HepG2 (cell line): ENCODE measurements around the gene CTXN1. TPM values are rescaled to one million over a fixed set of nuclear protein-coding genes. Genes with fewer than 3 reads are reported as not detected.
A peak's percentile ranks its signal among the peaks of the same experiment; 100 is the strongest.

Experiments
- AKNA ChIP-seq: sonication (generic); formaldehyde crosslinking; IDR thresholded peaks from 2 replicates; pipeline ENCODE4 v1.4.0; 2020; ENCODE audit warnings: missing genetic modification reagents, borderline replicate concordance
- CSRNP1 ChIP-seq: sonication (generic); formaldehyde crosslinking; IDR thresholded peaks from 2 replicates; pipeline ENCODE4 v1.8.1; 2023; ENCODE audit warnings: mild to moderate bottlenecking, missing genetic modification reagents
- FIP1L1 ChIP-seq: fragments of 200-400 bp; formaldehyde crosslinking; IDR thresholded peaks from 2 replicates; pipeline ENCODE4 v1.6.1; 2018; ENCODE audit warnings: low read depth, mild to moderate bottlenecking, low read length, moderate library complexity, borderline replicate concordance; ENCODE audit not compliant: insufficient read depth
- FOXC1 ChIP-seq: sonication (generic); formaldehyde crosslinking; IDR thresholded peaks from 2 replicates; pipeline ENCODE4 v1.8.0; 2022; ENCODE audit warnings: mild to moderate bottlenecking, missing genetic modification reagents, borderline replicate concordance
- ISX ChIP-seq: sonication (generic); formaldehyde crosslinking; conservative IDR thresholded peaks from 2 replicates; pipeline ENCODE4 v1.5.0; 2020; ENCODE audit warnings: missing genetic modification reagents
- KIAA2018 ChIP-seq: sonication (generic); formaldehyde crosslinking; IDR thresholded peaks from 2 replicates; pipeline ENCODE4 v1.5.0; 2020; ENCODE audit warnings: mild to moderate bottlenecking, missing genetic modification reagents, borderline replicate concordance
- NFE2L2 ChIP-seq: fragments of 150-350 bp; IDR thresholded peaks from 2 replicates; pipeline ENCODE4 v1.6.1; 2014; ENCODE audit warnings: low read length
- PLSCR1 ChIP-seq: sonication (generic); formaldehyde crosslinking; IDR thresholded peaks from 2 replicates; pipeline ENCODE4 v1.5.0; 2020; ENCODE audit warnings: missing genetic modification reagents, mild to moderate bottlenecking, borderline replicate concordance
- SAP130 ChIP-seq: IDR thresholded peaks from 2 replicates; pipeline ENCODE4 v1.6.1; 2016; ENCODE audit warnings: low read depth
- ZNF205 ChIP-seq: IDR thresholded peaks from 2 replicates; pipeline ENCODE4 v1.6.1; 2018; ENCODE audit warnings: missing biosample characterization, missing genetic modification reagents
- ZNF335 ChIP-seq: sonication (generic); formaldehyde crosslinking; IDR thresholded peaks from 2 replicates; pipeline ENCODE4 v1.4.0; 2020; ENCODE audit warnings: missing genetic modification reagents
- ZNF430 ChIP-seq: sonication (generic); formaldehyde crosslinking; IDR thresholded peaks from 2 replicates; pipeline ENCODE4 v1.9.0; 2021; ENCODE audit warnings: mild to moderate bottlenecking, missing genetic modification reagents
- polyA plus RNA-seq, 8 experiments: library from polyadenylated mRNA; depleted of rRNA in 3 of 8; stranded (reverse) in 7 of 8; unstranded in 1 of 8; fragments of >200 nt; fragmentation: Illumina TruSeq in 4 of 8; extraction: Trizol in 4 of 8; gene quantifications; 2 replicates each; pipeline versions ENCODE4 v1.2.1 to v1.2.3, GENCODE V29; 2011 to 2016; ENCODE audit warnings: low read depth in 4 of 8, missing spikeins in 1 of 8, mixed read lengths in 1 of 8; ENCODE audit not compliant: insufficient read depth in 1 of 8
- total RNA-seq, 5 experiments: library from RNA; depleted of rRNA; stranded (reverse); fragments of >200 nt; fragmentation: Illumina TruSeq; extraction: Trizol; gene quantifications; 2 replicates each; pipeline ENCODE4 v1.2.3, GENCODE V29; 2016; ENCODE audit warnings: low read depth in 1 of 5

CTXN1 gene
- total and polyA plus RNA-seq, 2 of the 13 experiments (the other 11 are each of a cell fraction or from before 2014, with no cell fraction given): 0.11 TPM; not detected in 1

- TF ChIP-seq PLSCR1 (CRISPR knock-in tag): no peak
- peak; percentile 91 for TF ChIP-seq SAP130
- TF ChIP-seq ZNF205 (CRISPR knock-in tag): 0 out of 2 replicates have a peak, but pooled peaks have one; percentile 25
- no peak for TF ChIP-seq FIP1L1
- TF ChIP-seq ZNF430 (CRISPR knock-in tag): peak; percentile 77; the same call in 1 of the 2 replicates
- 0 out of 2 replicates have a peak, but pooled peaks have one; percentile 39 for TF ChIP-seq FOXC1
- TF ChIP-seq AKNA: no peak
- peak; percentile 89 for TF ChIP-seq ZNF335
- TF ChIP-seq KIAA2018 (CRISPR knock-in tag): no peak
- peak; percentile 42; the same call in 1 of the 2 replicates for TF ChIP-seq ISX (CRISPR knock-in tag)
- no peak for TF ChIP-seq CSRNP1
- no peak for TF ChIP-seq NFE2L2
These were observed 6.1 kb downstream of the CTXN1 start, which contains the start of gene SNAPC2 (continued) for GRCh38 chr19:7919610-7920518.
